Measurements from ENCODE around the gene PPP1R3E. TPM values are rescaled to one million over a fixed set of nuclear protein-coding genes. Genes with fewer than 3 reads are reported as not detected.
"Not testable (repeated sequence)": the region's sequence is repeated elsewhere in the genome, so short reads cannot be mapped to it uniquely, and the experiment has no call there.

Gene PPP1R3E
- total RNA-seq, 3 donors from 2014 or later = 7.3 to 7.9 (median 7.8) TPM

GRCh38 chr14:23326491-23327332 lies 24.1 kb upstream of the PPP1R3E start:
- no peaks in the 10 kb centered on the region for H3K9me3 Mint-ChIP-seq
- no peak overlapping the region for H3K4me3 Mint-ChIP-seq
- no peaks in the 10 kb centered on the region for H3K27me3 Mint-ChIP-seq (ENCODE audit: low read depth)
- peaks cover 16% of the 10 kb centered on the region for H3K4me1 Mint-ChIP-seq (ENCODE audit: low read depth)
- ATAC-seq (no peak), DNase-seq (no peak)
- peaks cover 27% of the 10 kb centered on the region for H3K36me3 Mint-ChIP-seq (ENCODE audit: insufficient read depth)

GRCh38 chr14:23325746-23326145 lies 23.1 kb upstream of the PPP1R3E start:
- DNase-seq; ATAC-seq; H3K27me3 Mint-ChIP-seq (ENCODE audit: low read depth); H3K4me3 Mint-ChIP-seq; H3K9me3 Mint-ChIP-seq: not testable (repeated sequence)
- H3K4me1 Mint-ChIP-seq (ENCODE audit: low read depth) = peaks cover 18% of the 10 kb centered on the region
- H3K36me3 Mint-ChIP-seq (ENCODE audit: insufficient read depth) = peaks cover 27% of the 10 kb centered on the region

GRCh38 chr14:23324993-23325392 lies 22.3 kb upstream of the PPP1R3E start:
- Mint-ChIP-seq H3K4me3 (no peak overlapping the region), H3K27me3 (ENCODE audit: low read depth) (no peaks in the 10 kb centered on the region), H3K4me1 (ENCODE audit: low read depth) (peaks cover 25% of the 10 kb centered on the region), H3K36me3 (ENCODE audit: insufficient read depth) (peaks cover 27% of the 10 kb centered on the region), H3K9me3 (no peaks in the 10 kb centered on the region)
- DNase-seq = no peak
- no peak for ATAC-seq

- Mint-ChIP-seq H3K4me3 (no peak overlapping the region), H3K27me3 (ENCODE audit: low read depth) (no peaks in the 10 kb centered on the region), H3K9me3 (no peaks in the 10 kb centered on the region), H3K36me3 (ENCODE audit: insufficient read depth) (peaks cover 27% of the 10 kb centered on the region), H3K4me1 (ENCODE audit: low read depth) (peaks cover 29% of the 10 kb centered on the region)
- ATAC-seq (no peak), DNase-seq (no peak)
Measured at GRCh38 chr14:23324455-23324846, 21.8 kb upstream of the PPP1R3E start.

GRCh38 chr14:23323838-23324454 lies 21.3 kb upstream of the PPP1R3E start:
- Mint-ChIP-seq H3K9me3 (no peaks in the 10 kb centered on the region), H3K4me3 (no peak overlapping the region), H3K36me3 (ENCODE audit: insufficient read depth) (peaks cover 27% of the 10 kb centered on the region), H3K4me1 (ENCODE audit: low read depth) (peaks cover 29% of the 10 kb centered on the region), H3K27me3 (ENCODE audit: low read depth) (no peaks in the 10 kb centered on the region)
- DNase-seq = no peak
- ATAC-seq = no peak

- H3K4me1 Mint-ChIP-seq (ENCODE audit: low read depth) = peaks cover 29% of the 10 kb centered on the region
- no peaks in the 10 kb centered on the region for H3K27me3 Mint-ChIP-seq (ENCODE audit: low read depth)
- H3K9me3 Mint-ChIP-seq = no peaks in the 10 kb centered on the region
- DNase-seq (no peak), ATAC-seq (no peak)
- peak overlapping the region; percentile 95 for H3K4me3 Mint-ChIP-seq
- H3K36me3 Mint-ChIP-seq (ENCODE audit: insufficient read depth) = peaks cover 27% of the 10 kb centered on the region
Measured at GRCh38 chr14:23322568-23323517, 20.2 kb upstream of the PPP1R3E start.

- DNase-seq = peak; percentile 42
- H3K4me1 Mint-ChIP-seq (ENCODE audit: low read depth) = peaks cover 29% of the 10 kb centered on the region
Measured at GRCh38 chr14:23321572-23322547, 19.2 kb upstream of the PPP1R3E start.

GRCh38 chr14:23320584-23321571 lies 18.2 kb upstream of the PPP1R3E start, which contains the start of gene PABPN1:
PABPN1 (plus strand) TSS chr14:23321457; CDS start chr14:23321470, 13 bp downstream.
- Mint-ChIP-seq H3K27me3 (ENCODE audit: low read depth) (peaks cover 2% of the 10 kb centered on the region), H3K4me1 (ENCODE audit: low read depth) (peaks cover 29% of the 10 kb centered on the region), H3K36me3 (ENCODE audit: insufficient read depth) (peaks cover 24% of the 10 kb centered on the region), H3K4me3 (peak within 1 kb of the TSS; percentile 95), H3K9me3 (no peaks in the 10 kb centered on the region)
- ATAC-seq = peak; percentile 87 to 90
- DNase-seq = peak; percentile 95

More at GRCh38 chr14:23321572-23322547, 19.2 kb upstream of the PPP1R3E start:
- peak; percentile 18 to 19 for ATAC-seq
- Mint-ChIP-seq H3K4me3 (peak overlapping the region; percentile 95), H3K9me3 (no peaks in the 10 kb centered on the region), H3K27me3 (ENCODE audit: low read depth) (peaks cover 2% of the 10 kb centered on the region), H3K36me3 (ENCODE audit: insufficient read depth) (peaks cover 27% of the 10 kb centered on the region)

- ATAC-seq = no peak
- Mint-ChIP-seq H3K27me3 (ENCODE audit: low read depth) (peaks cover 2% of the 10 kb centered on the region), H3K4me1 (ENCODE audit: low read depth) (peaks cover 29% of the 10 kb centered on the region), H3K4me3 (peak overlapping the region; percentile 85), H3K9me3 (no peaks in the 10 kb centered on the region), H3K36me3 (ENCODE audit: insufficient read depth) (peaks cover 20% of the 10 kb centered on the region)
- no peak for DNase-seq
Measured at GRCh38 chr14:23319746-23320583, 17.3 kb upstream of the PPP1R3E start.

- ATAC-seq = no peak
Measured at GRCh38 chr14:23316300-23316699, 13.6 kb upstream of the PPP1R3E start.

GRCh38 chr14:23310546-23310945 lies 7.9 kb upstream of the PPP1R3E start:
- peaks cover 34% of the 10 kb centered on the region for H3K27me3 Mint-ChIP-seq (ENCODE audit: low read depth)
- DNase-seq (no peak), ATAC-seq (no peak)
- H3K4me1 Mint-ChIP-seq (ENCODE audit: low read depth) = no peaks in the 10 kb centered on the region
- no peak overlapping the region for H3K4me3 Mint-ChIP-seq
- H3K9me3 Mint-ChIP-seq = no peaks in the 10 kb centered on the region
- no peaks in the 10 kb centered on the region for H3K36me3 Mint-ChIP-seq (ENCODE audit: insufficient read depth)

More at GRCh38 chr14:23316300-23316699, 13.6 kb upstream of the PPP1R3E start:
- Mint-ChIP-seq H3K4me3 (no peak overlapping the region), H3K27me3 (ENCODE audit: low read depth) (peaks cover 5% of the 10 kb centered on the region), H3K9me3 (no peaks in the 10 kb centered on the region), H3K36me3 (ENCODE audit: insufficient read depth) (no peaks in the 10 kb centered on the region), H3K4me1 (ENCODE audit: low read depth) (peaks cover 14% of the 10 kb centered on the region)
- DNase-seq = no peak

Data from activated T-cell treated with anti-CD3 and anti-CD28 coated beads, Interleukin-2, amount 50 U/mL, for 4 hours (primary cell).